IMR-90 (cell line): ENCODE data around the gene CABYR. TPM values are rescaled to one million over a fixed set of nuclear protein-coding genes. Genes with fewer than 3 reads are reported as not detected.

Experiments
- ATAC-seq: fragments of 200-7000 bp; cut with Tn5 transposase; 2 replicates; pipeline ENCODE4 v1.9.1; 2020; ENCODE audit warnings: low read depth, mild to moderate bottlenecking, moderate library complexity
- BruUV-seq: library from RNA; stranded (reverse); fragments of 400-500 nt; replicated peaks from 2 replicates; lab custom pipeline; 2021; lab: Mats Ljungman, UMichigan
- CTCF ChIA-PET: fragments of 300-600 bp; formaldehyde crosslinking; extraction: SDS; loops from one replicate; lab custom pipeline; 2021; ENCODE audit warnings: antibody characterized with exemption; lab: Yijun Ruan, JAX
- POLR2A ChIA-PET: fragments of 300-600 bp; sonication (Branson Sonifier 250); formaldehyde crosslinking; loops from one replicate; lab custom pipeline; 2022; ENCODE audit warnings: antibody characterized with exemption; ENCODE audit not compliant: unreplicated experiment; lab: Charles Lee
- DNase-seq: peaks from one replicate; pipeline ENCODE4 v3.0.0; 2013
- H2AFZ ChIP-seq: replicated peaks from 2 replicates; pipeline ENCODE3; 2013; ENCODE audit warnings: low read length, mild to moderate bottlenecking; ENCODE audit not compliant: poor library complexity
- H2AK5ac ChIP-seq: 2 replicates; pipeline ENCODE4 v1.6.1; 2013; ENCODE audit warnings: low read depth, low read length, inconsistent platforms
- H2AK9ac ChIP-seq: replicated peaks from 2 replicates; pipeline ENCODE3; 2013; ENCODE audit warnings: mild to moderate bottlenecking, low read depth, low read length, moderate library complexity; ENCODE audit not compliant: poor library complexity
- H2BK120ac ChIP-seq: 2 replicates; pipeline ENCODE4 v1.6.1; 2013; ENCODE audit warnings: low read depth, low read length, inconsistent platforms
- H2BK15ac ChIP-seq: 3 replicates; pipeline ENCODE4 v1.6.1; 2013; ENCODE audit warnings: low read depth, low read length, inconsistent platforms
- H2BK20ac ChIP-seq: 2 replicates; pipeline ENCODE4 v1.6.1; 2013; ENCODE audit warnings: low read depth, mild to moderate bottlenecking, inconsistent platforms, low read length, moderate library complexity
- H2BK5ac ChIP-seq: 2 replicates; pipeline ENCODE4 v1.6.1; 2013; ENCODE audit warnings: mild to moderate bottlenecking, low read depth, low read length, inconsistent platforms; ENCODE audit not compliant: poor library complexity, severe bottlenecking
- H3K14ac ChIP-seq: replicated peaks from 2 replicates; pipeline ENCODE4 v1.6.1; 2013; ENCODE audit warnings: low read depth, low read length, inconsistent platforms
- H3K18ac ChIP-seq: 2 replicates; pipeline ENCODE4 v1.6.1; 2013; ENCODE audit warnings: low read depth, low read length, control low read depth
- H3K23ac ChIP-seq: 2 replicates; pipeline ENCODE4 v1.6.1; 2013; ENCODE audit warnings: low read depth, low read length, inconsistent platforms
- H3K27ac ChIP-seq: 2 replicates; pipeline ENCODE4 v1.5.1; 2013; ENCODE audit warnings: mild to moderate bottlenecking, control low read depth, low read length; ENCODE audit not compliant: insufficient read depth
- H3K27me3 ChIP-seq: 2 replicates; pipeline ENCODE4 v1.6.1; 2013; ENCODE audit warnings: low read length; ENCODE audit not compliant: control insufficient read depth, insufficient read depth
- H3K36me3 ChIP-seq: 2 replicates; pipeline ENCODE4 v1.6.1; 2013; ENCODE audit warnings: low read length, mixed read lengths; ENCODE audit not compliant: control insufficient read depth, insufficient read depth
- H3K4ac ChIP-seq: 2 replicates; pipeline ENCODE4 v1.6.1; 2013; ENCODE audit warnings: low read depth, low read length, inconsistent platforms
- H3K4me1 ChIP-seq: 2 replicates; pipeline ENCODE4 v1.6.1; 2013; ENCODE audit warnings: low read length, mixed read lengths; ENCODE audit not compliant: control insufficient read depth, insufficient read depth
- H3K4me2 ChIP-seq: 2 replicates; pipeline ENCODE4 v1.6.1; 2013; ENCODE audit warnings: low read depth, mild to moderate bottlenecking, control low read depth, low read length, moderate library complexity
- H3K4me3 ChIP-seq: 2 replicates; pipeline ENCODE4 v1.5.1; 2013; ENCODE audit warnings: low read depth, mild to moderate bottlenecking, control low read depth, low read length, moderate library complexity; ENCODE audit not compliant: insufficient read depth
- H3K56ac ChIP-seq: 2 replicates; pipeline ENCODE4 v1.6.1; 2013; ENCODE audit warnings: low read length, inconsistent platforms; ENCODE audit not compliant: insufficient read depth; ENCODE audit errors: extremely low read depth
- H3K79me1 ChIP-seq, 2 experiments: 2 replicates each; pipeline ENCODE4 v1.6.1; 2013; ENCODE audit warnings: low read length in 2 of 2, inconsistent platforms in 1 of 2, low read depth in 1 of 2
- H3K9ac ChIP-seq: 2 replicates; pipeline ENCODE4 v1.6.1; 2013; ENCODE audit warnings: low read depth, low read length, control low read depth
- H3K9me1 ChIP-seq: 2 replicates; pipeline ENCODE4 v1.6.1; 2013; ENCODE audit warnings: low read length, inconsistent platforms; ENCODE audit not compliant: insufficient read depth
- H3K9me3 ChIP-seq: 2 replicates; pipeline ENCODE4 v1.6.1; 2013; ENCODE audit warnings: low read length; ENCODE audit not compliant: control insufficient read depth, insufficient read depth
- H4K20me1 ChIP-seq: 2 replicates; pipeline ENCODE4 v1.6.1; 2013; ENCODE audit warnings: low read length, inconsistent platforms; ENCODE audit not compliant: insufficient read depth
- H4K5ac ChIP-seq: 2 replicates; pipeline ENCODE4 v1.6.1; 2013; ENCODE audit warnings: mild to moderate bottlenecking, low read depth, low read length, control low read depth
- H4K8ac ChIP-seq, 2 experiments: 2 replicates each; pipeline ENCODE4 v1.6.1; 2013; ENCODE audit warnings: low read depth in 2 of 2, low read length in 2 of 2, control low read depth in 1 of 2, inconsistent platforms in 1 of 2
- H4K91ac ChIP-seq: 2 replicates; pipeline ENCODE4 v1.6.1; 2013; ENCODE audit warnings: low read depth, low read length, inconsistent platforms; ENCODE audit not compliant: insufficient read depth
- CEBPB ChIP-seq: IDR thresholded peaks from 2 replicates; pipeline ENCODE4 v1.6.1; 2012; ENCODE audit warnings: low read depth, low read length, improper control_type of control experiment
- RAD21 ChIP-seq: IDR thresholded peaks from 2 replicates; pipeline ENCODE4 v1.6.1; 2012; ENCODE audit warnings: low read length, improper control_type of control experiment
- WGBS, 2 experiments: methylation state at CpG; one replicate each; pipeline versions ENCODE4 v1.1.5 to v1.1.7; 2013; ENCODE audit warnings: missing lambda C conversion rate in 2 of 2; ENCODE audit not compliant: insufficient read length in 1 of 2; ENCODE audit errors: extremely low coverage in 2 of 2; 5-methylcytosine and 5-hydroxymethylcytosine counted together
- dilution Hi-C: fragments of 300-500 bp; cut with HindIII; formaldehyde crosslinking; loops from one replicate; pipeline ENCODE4 v1.14.3; 2018; ENCODE audit warnings: low sequenced_read_pairs; ENCODE audit not compliant: unreplicated experiment
- in situ Hi-C: fragments of 300-500 bp; cut with MboI; formaldehyde crosslinking; loops from 3 replicates; pipeline ENCODE4 v1.14.3; 2019; ENCODE audit warnings: low sequenced_read_pairs, inconsistent platforms, mixed read lengths
- intact Hi-C: fragments of 100-400 bp; cut with micrococcal nuclease; formaldehyde crosslinking; loops from 2 replicates; pipeline ENCODE4 v1.10.0; 2022
- polyA plus RNA-seq, 3 experiments: library from polyadenylated mRNA; depleted of rRNA; stranded (reverse); fragments of >200 nt; gene quantifications; 2 replicates each; pipeline ENCODE4 v1.2.3, GENCODE V29; 2012; ENCODE audit warnings: low replicate concordance in 1 of 3
- total RNA-seq: library from RNA; depleted of rRNA; stranded (reverse); fragments of >200 nt; gene quantifications from 2 replicates; pipeline ENCODE4 v1.2.3, GENCODE V29; 2012

CABYR gene
- total and polyA plus RNA-seq, 2 of the 4 experiments (the other 2 are of a cell fraction): 4.1 to 6.2 TPM

- dilution Hi-C loops (no loop called here), intact Hi-C loops (no loop called here), in situ Hi-C loops (loop anchor here (10.0 kb wide), 1 partner anchor 297 kb away; no protein-coding TSS in a partner anchor)
- Histone ChIP-seq H2AFZ (no peak overlapping the region), H3K56ac (no peak overlapping the region), H3K4me2 (no peak overlapping the region), H3K4me3 (no peak overlapping the region), H2BK120ac (no peak overlapping the region), H3K4me1 (peaks cover 6% of the 10 kb centered on the region), H3K9me1 (peaks cover 8% of the 10 kb centered on the region; the same call in 1 of the 2 replicates), H2BK20ac (no peak overlapping the region), H4K5ac (no peak overlapping the region), H3K23ac (no peak overlapping the region), H4K20me1 (no peaks in the 10 kb centered on the region), H3K9ac (no peak overlapping the region), H2AK5ac (no peak overlapping the region), H2BK5ac (no peak overlapping the region), H2AK9ac (no peak overlapping the region), H3K36me3 (peaks cover 18% of the 10 kb centered on the region), H3K4ac (no peak overlapping the region), H3K79me1 (no peaks in the 10 kb centered on the region), H3K27me3 (no peaks in the 10 kb centered on the region), H3K27ac (no peak overlapping the region), H3K18ac (no peak overlapping the region), H3K9me3 (no peaks in the 10 kb centered on the region), H3K14ac (no peak overlapping the region), H2BK15ac (no peak overlapping the region), H4K8ac (no peak overlapping the region), H4K91ac (no peak overlapping the region)
- ChIA-PET POLR2A (no interaction called here), CTCF (interaction anchor here (0.5 kb wide), 1 partner anchor 36 kb away, joined by 3 read pairs; no protein-coding TSS in a partner anchor)
- BruUV-seq: no TSS peak
- DNase-seq (no peak), ATAC-seq (no peak)
- WGBS, 2 experiments: 73% methylated on average over 2 of the region's 2 CpGs; no CpG with 5 or more reads in 1 of the 2 experiments
- TF ChIP-seq CEBPB (0 out of 2 replicates have a peak, but pooled peaks have one; percentile 19), RAD21 (no peak)
Measured at GRCh38 chr18:24121625-24122024, 17.2 kb upstream of the CABYR start.
